ENCODE results near the gene MYRF.

The MYRF gene

DNA sequence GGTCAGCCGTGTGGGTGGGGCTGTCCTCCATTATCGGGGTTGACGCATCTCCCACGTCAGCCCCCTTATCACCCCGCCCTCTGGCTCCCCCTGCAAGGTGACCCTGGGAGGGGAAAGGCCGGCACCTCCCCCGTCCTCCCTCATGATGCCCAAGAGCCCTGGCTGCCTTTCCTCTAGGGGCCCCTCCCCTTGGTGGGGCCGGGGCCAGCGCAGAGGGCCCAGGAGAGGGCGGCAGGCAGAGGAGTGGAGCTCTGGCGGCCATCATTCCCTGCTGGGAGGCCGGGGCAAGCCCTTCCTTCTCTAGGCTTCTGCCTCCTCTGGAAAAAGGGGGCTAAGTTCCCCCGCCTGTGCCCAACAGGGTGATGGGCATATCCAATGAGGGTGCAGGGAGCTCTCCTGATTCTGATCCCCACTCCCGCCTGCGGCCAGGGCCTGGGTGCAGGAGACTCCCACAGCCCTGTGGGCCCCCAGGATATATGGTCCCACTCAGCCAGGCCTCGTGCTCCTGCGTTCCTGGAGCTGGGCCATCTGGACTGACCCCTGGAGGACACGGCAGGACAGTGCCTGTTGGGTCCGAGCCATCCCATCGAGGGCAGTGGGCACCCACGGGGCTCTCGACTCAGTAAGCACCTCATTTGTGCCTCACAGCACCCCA lies 12.3 kb downstream of the MYRF start:
- H3K36me3 ChIP-seq (ENCODE audit: insufficient read depth, low read length) = no peaks in the 10 kb centered on the region
- no peak overlapping the region for H3K4me3 ChIP-seq (ENCODE audit: low read length, poor library complexity, severe bottlenecking)
- no peaks in the 10 kb centered on the region for H3K4me1 ChIP-seq (ENCODE audit: insufficient read depth, low read length, poor library complexity, severe bottlenecking)
- H2AFZ ChIP-seq (ENCODE audit: low read length) = no peak overlapping the region
- H3K9ac ChIP-seq (ENCODE audit: low read depth, low read length, poor library complexity, severe bottlenecking) = no peak overlapping the region
- H3K4me2 ChIP-seq (ENCODE audit: low read depth, low read length, poor library complexity, severe bottlenecking) = no peak overlapping the region
- no peaks in the 10 kb centered on the region for H3K27me3 ChIP-seq (ENCODE audit: insufficient read depth, low read length, poor library complexity, severe bottlenecking)
- no peaks in the 10 kb centered on the region for H3K9me2 ChIP-seq (replicated peaks; ENCODE audit: low read depth, low read length)
- no peaks in the 10 kb centered on the region for H3K9me3 ChIP-seq (ENCODE audit: insufficient read depth, low read depth, low read length)
- H4K20me1 ChIP-seq (ENCODE audit: insufficient read depth, low read length, poor library complexity, severe bottlenecking) = no peaks in the 10 kb centered on the region
- no peaks in the 10 kb centered on the region for H3K79me2 ChIP-seq (ENCODE audit: insufficient read depth, low read length)
- H3F3A ChIP-seq (ENCODE audit: low read depth) = no peaks in the 10 kb centered on the region
- TF ChIP-seq EZH2phosphoT487 (IDR thresholded peaks at IDR 0.05; ENCODE audit: borderline replicate concordance) = no peak
- TF ChIP-seq, protein P1, sequence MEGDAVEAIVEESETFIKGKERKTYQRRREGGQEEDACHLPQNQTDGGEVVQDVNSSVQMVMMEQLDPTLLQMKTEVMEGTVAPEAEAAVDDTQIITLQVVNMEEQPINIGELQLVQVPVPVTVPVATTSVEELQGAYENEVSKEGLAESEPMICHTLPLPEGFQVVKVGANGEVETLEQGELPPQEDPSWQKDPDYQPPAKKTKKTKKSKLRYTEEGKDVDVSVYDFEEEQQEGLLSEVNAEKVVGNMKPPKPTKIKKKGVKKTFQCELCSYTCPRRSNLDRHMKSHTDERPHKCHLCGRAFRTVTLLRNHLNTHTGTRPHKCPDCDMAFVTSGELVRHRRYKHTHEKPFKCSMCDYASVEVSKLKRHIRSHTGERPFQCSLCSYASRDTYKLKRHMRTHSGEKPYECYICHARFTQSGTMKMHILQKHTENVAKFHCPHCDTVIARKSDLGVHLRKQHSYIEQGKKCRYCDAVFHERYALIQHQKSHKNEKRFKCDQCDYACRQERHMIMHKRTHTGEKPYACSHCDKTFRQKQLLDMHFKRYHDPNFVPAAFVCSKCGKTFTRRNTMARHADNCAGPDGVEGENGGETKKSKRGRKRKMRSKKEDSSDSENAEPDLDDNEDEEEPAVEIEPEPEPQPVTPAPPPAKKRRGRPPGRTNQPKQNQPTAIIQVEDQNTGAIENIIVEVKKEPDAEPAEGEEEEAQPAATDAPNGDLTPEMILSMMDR (conservative IDR thresholded peaks at IDR 0.05; ENCODE audit: low read length) = no peak

- Histone ChIP-seq H3F3A (ENCODE audit: low read depth) (no peaks in the 10 kb centered on the region), H2AFZ (ENCODE audit: low read length) (no peak overlapping the region), H3K9me2 (replicated peaks; ENCODE audit: low read depth, low read length) (no peaks in the 10 kb centered on the region), H3K4me1 (ENCODE audit: insufficient read depth, low read length, poor library complexity, severe bottlenecking) (no peaks in the 10 kb centered on the region), H3K27me3 (ENCODE audit: insufficient read depth, low read length, poor library complexity, severe bottlenecking) (no peaks in the 10 kb centered on the region), H4K20me1 (ENCODE audit: insufficient read depth, low read length, poor library complexity, severe bottlenecking) (no peaks in the 10 kb centered on the region), H3K79me2 (ENCODE audit: insufficient read depth, low read length) (no peaks in the 10 kb centered on the region), H3K9ac (ENCODE audit: low read depth, low read length, poor library complexity, severe bottlenecking) (no peak overlapping the region), H3K4me3 (ENCODE audit: low read length, poor library complexity, severe bottlenecking) (no peak overlapping the region), H3K36me3 (ENCODE audit: insufficient read depth, low read length) (no peaks in the 10 kb centered on the region), H3K9me3 (ENCODE audit: insufficient read depth, low read depth, low read length) (no peaks in the 10 kb centered on the region), H3K4me2 (ENCODE audit: low read depth, low read length, poor library complexity, severe bottlenecking) (no peak overlapping the region)
- no peak for TF ChIP-seq EZH2phosphoT487 (IDR thresholded peaks at IDR 0.05; ENCODE audit: borderline replicate concordance)
- TF ChIP-seq, protein P1 (conservative IDR thresholded peaks at IDR 0.05; ENCODE audit: low read length) = no peak
These were observed 13.3 kb downstream of the MYRF start for GRCh38 chr11:61765550-61766253.

DNA sequence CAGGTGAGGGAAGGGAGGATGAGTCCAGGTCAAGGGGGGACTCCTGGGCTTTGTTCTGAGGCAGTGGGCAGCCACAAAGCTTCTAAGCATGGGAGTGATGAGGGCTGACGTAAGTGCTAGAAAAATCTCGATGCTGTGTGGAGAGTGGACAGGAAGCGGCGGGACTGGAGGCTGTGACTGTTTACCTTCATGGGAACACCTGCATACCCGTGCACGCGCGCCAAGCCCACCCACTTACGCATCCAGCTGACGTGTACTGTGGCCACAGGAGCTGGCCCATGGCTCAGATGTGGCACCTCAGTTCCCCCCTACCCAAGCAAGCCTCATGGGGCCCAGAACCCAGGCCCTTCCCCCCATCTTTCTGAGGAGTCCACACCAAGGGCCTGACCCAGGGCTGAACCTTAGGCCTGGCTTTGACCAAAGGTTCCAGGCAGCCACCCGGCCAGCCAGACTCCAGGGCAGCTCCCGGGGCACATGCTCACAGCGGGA lies 14.0 kb downstream of the MYRF start:
- Histone ChIP-seq H3K4me3 (ENCODE audit: low read length, poor library complexity, severe bottlenecking) (no peak overlapping the region), H3K79me2 (ENCODE audit: insufficient read depth, low read length) (no peaks in the 10 kb centered on the region), H2AFZ (ENCODE audit: low read length) (no peak overlapping the region), H3K36me3 (ENCODE audit: insufficient read depth, low read length) (no peaks in the 10 kb centered on the region), H3K9me3 (ENCODE audit: insufficient read depth, low read depth, low read length) (no peaks in the 10 kb centered on the region), H3K4me2 (ENCODE audit: low read depth, low read length, poor library complexity, severe bottlenecking) (no peak overlapping the region), H3K9ac (ENCODE audit: low read depth, low read length, poor library complexity, severe bottlenecking) (no peak overlapping the region), H3F3A (ENCODE audit: low read depth) (no peaks in the 10 kb centered on the region), H3K9me2 (replicated peaks; ENCODE audit: low read depth, low read length) (no peaks in the 10 kb centered on the region), H4K20me1 (ENCODE audit: insufficient read depth, low read length, poor library complexity, severe bottlenecking) (no peaks in the 10 kb centered on the region), H3K4me1 (ENCODE audit: insufficient read depth, low read length, poor library complexity, severe bottlenecking) (no peaks in the 10 kb centered on the region), H3K27me3 (ENCODE audit: insufficient read depth, low read length, poor library complexity, severe bottlenecking) (no peaks in the 10 kb centered on the region)
- TF ChIP-seq, protein P1 (conservative IDR thresholded peaks at IDR 0.05; ENCODE audit: low read length) = no peak
- TF ChIP-seq EZH2phosphoT487 (IDR thresholded peaks at IDR 0.05; ENCODE audit: borderline replicate concordance) = no peak
